Transverse colon (tissue), 4 donors: Measurements from ENCODE around the gene NFIC. TPM values are rescaled to one million over a fixed set of nuclear protein-coding genes. Genes with fewer than 3 reads are reported as not detected.

ENCODE experiments used
- DNase-seq: peaks from one replicate; pipeline ENCODE4 v3.0.0-alpha.2; 2019
- H3K27ac ChIP-seq, 4 donors: fragments of 200-600 bp; sonication (generic); 2 replicates each; pipeline ENCODE4 v1.5.1; 2016 to 2018; ENCODE audit warnings: inconsistent platforms in 4 of 4
- H3K27me3 ChIP-seq: fragments of 200-600 bp; sonication (generic); 2 replicates; pipeline ENCODE4 v1.5.1; 2017; ENCODE audit warnings: inconsistent platforms
- H3K36me3 ChIP-seq, 4 donors: fragments of 200-600 bp; sonication (generic); 2 replicates each; pipeline ENCODE4 v1.5.1; 2017 to 2019; ENCODE audit warnings: inconsistent platforms in 4 of 4
- H3K4me1 ChIP-seq, 4 donors: fragments of 200-600 bp; sonication (generic); 2 replicates each; pipeline ENCODE4 v1.5.1; 2017 to 2020; ENCODE audit warnings: inconsistent platforms in 4 of 4
- H3K4me3 ChIP-seq, 4 donors: fragments of 200-600 bp; sonication (generic); 1 replicate in 1 of 4; 2 replicates in 3 of 4; pipeline versions ENCODE4 v1.5.1 to v1.6.1; 2017 to 2019; ENCODE audit warnings: inconsistent platforms in 4 of 4
- H3K9me3 ChIP-seq, 2 donors: fragments of 200-600 bp; sonication (generic); 2 replicates each; pipeline ENCODE4 v1.5.1; 2017 to 2019; ENCODE audit warnings: inconsistent platforms in 2 of 2
- EP300 ChIP-seq: sonication (generic); formaldehyde crosslinking; IDR thresholded peaks from one replicate; pipeline ENCODE4 v1.6.1; 2017; ENCODE audit warnings: antibody characterized with exemption, low read depth
- POLR2A ChIP-seq: fragments of 450-650 bp; IDR thresholded peaks from one replicate; pipeline ENCODE4 v1.6.1; 2016; ENCODE audit warnings: antibody characterized with exemption, mild to moderate bottlenecking, moderate library complexity
- POLR2AphosphoS5 ChIP-seq, 3 donors: sonication (generic); formaldehyde crosslinking; IDR thresholded peaks; one replicate each; pipeline ENCODE4 v1.6.1; 2016; ENCODE audit warnings: antibody characterized with exemption in 3 of 3
- WGBS, 2 donors: methylation state at CpG; one replicate each; pipeline ENCODE4 v1.1.5; 2018; ENCODE audit warnings: low coverage in 1 of 2; 5-methylcytosine and 5-hydroxymethylcytosine counted together
- in situ Hi-C, 4 donors: fragments of 200-750 bp; cut with MboI; loops; one replicate each; pipeline versions ENCODE4 v1.15.0 to v1.15.1; 2017; ENCODE audit warnings: low sequenced_read_pairs in 3 of 4, low pct_ligation_motif_present in 1 of 4, low pct_unique_long_range_greater_than_20kb in 1 of 4
- intact Hi-C: fragments of 100-400 bp; cut with DNase I; formaldehyde crosslinking; loops from one replicate; pipeline ENCODE4 v1.15.1; 2023; ENCODE audit warnings: low total_unique reads
- total RNA-seq, 4 donors: library from RNA; depleted of rRNA; stranded (reverse); fragments of >200 nt; gene quantifications; one replicate each; pipeline ENCODE4 v1.1.0, GENCODE V29; 2016
- TF ChIP-seq, protein P1 (sequence below), 5 experiments: fragments of 200-600 bp in 3 of 5; fragments of 450-650 bp in 2 of 5; sonication (generic) in 3 of 5; IDR thresholded peaks; 1 replicate in 2 of 5; 2 replicates in 3 of 5; pipeline ENCODE4 v1.5.1; 2016 to 2017; ENCODE audit warnings: antibody characterized with exemption in 5 of 5, inconsistent platforms in 3 of 5, mild to moderate bottlenecking in 2 of 5, moderate library complexity in 1 of 5

NFIC gene
- total RNA-seq, 4 donors from 2014 or later = 39.9 to 145 (median 68.1) TPM

DNA sequence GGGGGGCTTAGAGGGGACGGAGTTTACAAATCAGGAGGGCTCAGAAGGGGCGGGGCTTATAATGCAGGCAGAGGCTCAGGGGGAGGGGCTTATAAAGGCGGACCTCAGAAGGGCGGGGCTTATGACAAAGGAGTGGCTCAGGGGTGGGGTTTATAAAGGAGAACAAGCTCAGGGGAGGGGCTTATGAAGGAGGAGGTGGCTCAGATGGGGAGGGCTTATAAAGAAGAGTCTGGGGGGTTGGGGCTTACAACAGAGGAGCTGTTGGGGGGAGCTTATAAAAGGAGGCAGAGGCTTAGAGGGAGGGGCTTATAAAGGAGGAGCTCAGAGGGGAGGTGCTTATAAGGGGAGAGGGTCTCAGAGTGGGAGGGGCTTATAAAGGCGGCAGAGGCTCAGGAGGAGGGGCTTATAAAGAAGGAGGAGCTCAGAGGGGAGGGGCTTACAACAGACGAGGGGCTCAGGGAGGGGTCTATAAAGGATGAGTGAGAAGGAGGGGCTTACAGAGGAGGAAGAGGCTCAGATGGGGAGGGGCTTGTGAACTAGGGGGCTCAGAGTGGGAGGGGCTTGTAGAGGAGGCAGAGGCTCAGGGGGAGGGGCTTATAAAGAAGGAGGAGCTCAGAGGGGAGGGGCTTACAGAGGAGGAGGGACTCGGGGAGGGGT lies 112.9 kb downstream of the NFIC start:
- H3K4me3 ChIP-seq = no peak overlapping the region
- intact Hi-C loops = no loop called here

DNA sequence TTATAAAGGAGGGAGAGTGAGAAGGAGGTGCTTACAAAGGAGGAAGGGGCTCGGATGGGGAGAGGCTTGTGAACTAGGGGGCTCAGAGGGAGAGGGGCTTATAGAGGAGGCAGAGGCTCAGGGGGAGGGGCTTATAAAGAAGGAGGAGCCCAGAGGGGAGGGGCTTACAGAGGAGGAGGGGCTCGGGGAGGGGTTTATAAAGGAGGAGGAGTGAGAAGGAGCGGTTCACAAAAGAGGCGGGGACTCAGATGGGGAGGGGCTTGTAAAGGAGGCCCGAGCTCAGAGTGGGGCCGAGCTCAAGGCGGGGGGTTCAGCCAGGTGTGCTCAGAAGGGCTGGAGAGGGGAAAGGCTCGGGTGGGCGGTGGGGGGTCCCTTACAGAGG lies 113.4 kb downstream of the NFIC start:
- TF ChIP-seq, protein P1, sequence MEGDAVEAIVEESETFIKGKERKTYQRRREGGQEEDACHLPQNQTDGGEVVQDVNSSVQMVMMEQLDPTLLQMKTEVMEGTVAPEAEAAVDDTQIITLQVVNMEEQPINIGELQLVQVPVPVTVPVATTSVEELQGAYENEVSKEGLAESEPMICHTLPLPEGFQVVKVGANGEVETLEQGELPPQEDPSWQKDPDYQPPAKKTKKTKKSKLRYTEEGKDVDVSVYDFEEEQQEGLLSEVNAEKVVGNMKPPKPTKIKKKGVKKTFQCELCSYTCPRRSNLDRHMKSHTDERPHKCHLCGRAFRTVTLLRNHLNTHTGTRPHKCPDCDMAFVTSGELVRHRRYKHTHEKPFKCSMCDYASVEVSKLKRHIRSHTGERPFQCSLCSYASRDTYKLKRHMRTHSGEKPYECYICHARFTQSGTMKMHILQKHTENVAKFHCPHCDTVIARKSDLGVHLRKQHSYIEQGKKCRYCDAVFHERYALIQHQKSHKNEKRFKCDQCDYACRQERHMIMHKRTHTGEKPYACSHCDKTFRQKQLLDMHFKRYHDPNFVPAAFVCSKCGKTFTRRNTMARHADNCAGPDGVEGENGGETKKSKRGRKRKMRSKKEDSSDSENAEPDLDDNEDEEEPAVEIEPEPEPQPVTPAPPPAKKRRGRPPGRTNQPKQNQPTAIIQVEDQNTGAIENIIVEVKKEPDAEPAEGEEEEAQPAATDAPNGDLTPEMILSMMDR (IDR thresholded peaks at IDR 0.05) = no peak
- no peak for TF ChIP-seq POLR2AphosphoS5 (IDR thresholded peaks at IDR 0.05)
- no peak for TF ChIP-seq EP300
- TF ChIP-seq POLR2A = no peak
- peak overlapping the region in 3 of 4 donors; percentile 4 to 21 (median 19) for H3K4me3 ChIP-seq
- WGBS, 2 donors = 11 to 32% methylated on average over 8 of the region's 9 CpGs
- H3K36me3 ChIP-seq = no peaks in the 10 kb centered on the region
- in situ Hi-C loops = loop anchor here in 3 of 4 donors (10.0 kb wide), 2 partner anchors 155 to 175 kb away; no protein-coding TSS in a partner anchor
- no peaks in the 10 kb centered on the region for H3K9me3 ChIP-seq
- H3K27ac ChIP-seq = peak overlapping the region in 3 of 4 donors; percentile 9 to 57 (median 39)
- peaks cover 20% of the 10 kb centered on the region for H3K27me3 ChIP-seq
- intact Hi-C loops = no loop called here
- DNase-seq = no peak
- peaks cover 0 to 24% (median 15%) of the 10 kb centered on the region in 4 donors for H3K4me1 ChIP-seq

More for the DNA sequence above, 112.9 kb downstream of the NFIC start:
- DNase-seq = peak; percentile 37
- Histone ChIP-seq H3K9me3 (no peaks in the 10 kb centered on the region), H3K36me3 (no peaks in the 10 kb centered on the region), H3K4me1 (peaks cover 3 to 29% (median 17%) of the 10 kb centered on the region in 4 donors), H3K27me3 (peaks cover 20% of the 10 kb centered on the region), H3K27ac (no peak overlapping the region)
- TF ChIP-seq, protein P1 (IDR thresholded peaks at IDR 0.05) = no peak
- TF ChIP-seq POLR2A (no peak), EP300 (no peak), POLR2AphosphoS5 (IDR thresholded peaks at IDR 0.05) (no peak)
- 27 to 34% methylated on average over 6 to 7 of the region's 7 CpGs for WGBS, 2 donors
- in situ Hi-C loops = loop anchor here in 2 of 4 donors (10.0 kb wide), 1 partner anchor 155 kb away; no protein-coding TSS in a partner anchor

DNA sequence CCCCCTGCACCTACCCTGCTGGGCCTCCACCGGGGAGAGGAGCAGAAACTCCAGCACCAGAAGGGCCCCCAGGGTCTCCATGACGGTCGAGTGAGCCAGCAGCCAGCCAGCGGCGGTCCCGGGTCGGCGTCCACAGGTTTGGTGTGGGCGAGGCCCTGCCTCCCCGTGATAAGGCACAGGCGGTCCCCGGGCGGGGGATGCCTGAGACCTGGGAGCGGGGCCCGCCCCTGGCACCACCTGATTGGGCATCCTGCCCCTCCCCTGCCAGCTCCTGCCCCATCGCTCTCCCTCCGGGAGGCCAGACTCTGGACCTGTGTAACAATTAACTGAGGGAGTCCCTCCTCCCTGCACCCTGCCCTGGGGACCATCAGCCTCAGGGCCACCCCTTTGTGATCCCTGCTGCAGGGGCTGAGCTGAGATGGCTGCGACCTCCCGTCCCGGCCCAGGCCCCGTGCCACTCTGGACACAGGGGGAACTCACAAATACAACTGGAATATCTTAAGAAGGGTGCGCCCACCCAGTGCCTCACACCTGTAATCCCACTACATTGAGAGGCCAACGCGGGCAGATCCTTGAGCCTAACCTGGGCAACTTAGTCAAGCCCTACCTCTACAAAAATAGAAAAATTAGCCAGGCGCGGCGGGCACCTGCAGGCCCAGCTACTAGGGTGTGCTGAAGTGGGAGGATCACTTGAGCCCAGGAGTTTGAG lies 114.2 kb downstream of the NFIC start, which contains the start of gene SMIM24:
TSS of gene SMIM24 (minus strand) at position 143 of the 709 bp plus-strand sequence. CDS start at position 81, 62 bp downstream.
- TF ChIP-seq POLR2A (peak; percentile 65), POLR2AphosphoS5 (IDR thresholded peaks at IDR 0.05) (peak in 2 of 3 donors; percentile 10 to 50), EP300 (no peak)
- TF ChIP-seq, protein P1 (IDR thresholded peaks at IDR 0.05) = no peak
- Histone ChIP-seq H3K4me1 (peaks cover 0 to 24% (median 15%) of the 10 kb centered on the region in 4 donors), H3K4me3 (peak within 1 kb of the TSS in 3 of 4 donors; percentile 4 to 21 (median 19)), H3K9me3 (no peaks in the 10 kb centered on the region), H3K36me3 (no peaks in the 10 kb centered on the region), H3K27ac (peak within 1 kb of the TSS in 3 of 4 donors; percentile 9 to 57 (median 39)), H3K27me3 (peaks cover 20% of the 10 kb centered on the region)
- in situ Hi-C loops = loop anchor here in 1 of 4 donors (10.0 kb wide), 1 partner anchor 176 kb away; no protein-coding TSS in a partner anchor
- 30 to 47% methylated on average over 6 to 22 of the region's 27 CpGs for WGBS, 2 donors
- peak; percentile 73 for DNase-seq
- intact Hi-C loops = no loop called here
